GM21528 (cell line): ENCODE measurements around the gene DPP6.

Experiments used
- ATAC-seq: cut with Tn5 transposase; IDR thresholded peaks from one replicate; pipeline ENCODE4 v1.9.1; 2021; ENCODE audit warnings: mild to moderate bottlenecking, moderate library complexity; ENCODE audit not compliant: unreplicated experiment, low FRiP score

The DPP6 gene

DNA sequence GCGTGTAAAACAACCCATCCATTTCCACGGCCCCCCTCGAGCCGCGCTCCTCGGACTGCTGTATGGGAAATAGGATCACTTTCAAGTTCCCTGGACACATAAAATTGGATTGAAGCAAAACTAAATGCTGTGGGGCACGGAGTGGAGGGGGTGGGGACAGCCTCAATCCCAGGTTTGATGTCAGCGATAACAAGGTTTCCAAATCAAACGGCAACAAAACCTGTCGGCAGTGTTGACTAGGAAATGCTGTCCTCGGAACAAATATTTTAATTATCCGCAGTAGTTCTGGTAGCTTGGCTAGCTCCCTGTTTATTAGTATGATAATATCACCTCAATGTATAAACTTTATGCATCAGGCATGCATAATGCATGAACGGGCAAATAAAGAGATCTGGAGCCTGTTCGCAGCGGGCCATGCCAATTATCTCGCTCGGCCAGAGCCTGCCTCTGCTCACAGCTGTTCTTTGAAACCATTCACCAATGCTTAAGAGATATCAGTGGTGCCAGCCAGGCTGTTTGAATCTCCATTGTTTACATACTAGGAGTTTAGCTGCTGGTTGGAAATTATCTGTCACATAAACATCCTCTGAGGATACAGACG lies 789.6 kb downstream of the DPP6 start:
- no peak for ATAC-seq

- no peak for ATAC-seq
Observed at GRCh38 chr7:154842591-154842990, 790.4 kb downstream of the DPP6 start.

DNA sequence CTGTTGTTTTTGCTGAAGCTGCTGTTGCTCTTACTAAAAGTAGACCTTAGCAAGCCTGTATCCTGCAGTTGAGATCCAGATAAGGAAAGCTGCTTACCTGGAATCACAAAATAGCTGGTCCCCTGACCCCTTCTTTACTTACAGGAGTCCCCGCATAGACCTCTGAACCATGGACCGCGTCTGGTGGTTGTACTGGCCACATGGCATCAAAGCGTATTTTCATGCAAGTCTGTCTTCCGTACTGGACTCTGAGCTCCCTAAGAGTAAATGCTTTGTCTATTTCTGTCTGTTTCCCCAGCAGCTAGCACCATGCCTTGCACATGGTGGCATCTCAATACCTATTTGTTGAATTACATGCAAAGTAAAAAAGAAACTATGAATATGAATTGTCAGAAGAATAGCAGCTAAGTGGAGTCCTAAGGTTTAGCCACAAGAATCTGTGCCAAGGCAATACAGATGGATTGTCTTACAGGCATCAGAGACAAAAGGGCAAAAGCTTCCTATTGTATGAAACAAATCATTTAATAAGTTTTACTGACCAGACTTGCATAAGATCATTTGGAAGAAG lies 791.6 kb downstream of the DPP6 start:
- ATAC-seq = no peak

DNA sequence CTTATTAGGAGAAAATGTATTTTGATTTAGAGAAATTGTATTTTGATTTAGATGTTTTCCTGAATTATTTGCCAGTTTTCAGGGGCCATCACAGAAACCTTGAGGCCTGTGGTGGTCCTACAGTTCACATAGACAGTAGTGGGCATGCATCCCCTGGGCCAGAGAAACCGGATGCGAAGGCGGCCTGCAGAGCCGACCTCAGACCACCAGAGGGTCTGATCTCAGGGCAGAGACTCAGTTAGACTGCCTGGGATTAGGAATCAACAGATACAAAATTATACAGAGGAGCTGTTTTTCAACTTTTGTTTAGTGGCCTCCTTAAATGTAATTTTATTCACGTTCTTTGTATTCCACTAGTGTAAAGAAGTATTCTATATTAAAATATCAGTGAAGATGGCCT lies 792.3 kb downstream of the DPP6 start:
- ATAC-seq = no peak

DNA sequence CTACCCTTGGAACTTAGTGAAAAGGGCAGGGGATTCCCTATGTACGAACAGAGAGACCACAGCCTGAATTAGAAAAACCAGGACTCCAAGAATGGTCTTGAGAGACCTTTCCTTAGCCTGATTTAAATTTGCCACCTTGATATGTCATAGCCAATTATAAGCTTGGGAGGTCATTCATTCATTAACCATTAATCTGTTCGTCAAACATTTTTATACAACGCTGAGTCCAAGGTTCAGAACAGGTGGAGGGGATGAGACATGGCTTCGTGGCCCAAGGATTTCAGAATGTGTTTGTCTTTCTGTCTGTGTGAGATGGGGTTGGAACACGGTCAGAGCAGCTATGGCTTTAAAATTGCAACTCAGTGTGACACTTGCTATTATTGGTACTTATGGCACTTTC lies 792.8 kb downstream of the DPP6 start:
- ATAC-seq = no peak

- no peak for ATAC-seq
Observed at GRCh38 chr7:154848464-154848863, 796.3 kb downstream of the DPP6 start.

DNA sequence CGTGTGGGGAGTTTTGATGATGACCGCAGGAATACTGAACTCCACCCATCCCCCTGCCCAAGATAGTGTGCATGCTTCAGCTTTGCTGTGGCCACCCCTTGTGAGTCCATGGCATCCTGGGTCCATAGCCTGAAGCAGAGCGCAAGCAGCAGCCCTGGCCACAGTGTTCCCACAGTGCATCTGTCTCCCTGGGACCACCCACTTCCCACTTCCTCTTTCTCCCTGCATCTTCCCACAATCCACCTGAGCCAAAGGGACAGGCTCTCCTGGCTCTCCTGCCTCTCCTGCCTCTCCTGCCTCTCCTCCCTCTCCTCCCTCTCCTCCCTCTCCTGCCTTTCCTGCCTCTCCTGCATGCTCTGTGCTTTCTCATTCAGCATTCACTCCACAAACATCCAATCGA lies 800.0 kb downstream of the DPP6 start:
- ATAC-seq = no peak

DNA sequence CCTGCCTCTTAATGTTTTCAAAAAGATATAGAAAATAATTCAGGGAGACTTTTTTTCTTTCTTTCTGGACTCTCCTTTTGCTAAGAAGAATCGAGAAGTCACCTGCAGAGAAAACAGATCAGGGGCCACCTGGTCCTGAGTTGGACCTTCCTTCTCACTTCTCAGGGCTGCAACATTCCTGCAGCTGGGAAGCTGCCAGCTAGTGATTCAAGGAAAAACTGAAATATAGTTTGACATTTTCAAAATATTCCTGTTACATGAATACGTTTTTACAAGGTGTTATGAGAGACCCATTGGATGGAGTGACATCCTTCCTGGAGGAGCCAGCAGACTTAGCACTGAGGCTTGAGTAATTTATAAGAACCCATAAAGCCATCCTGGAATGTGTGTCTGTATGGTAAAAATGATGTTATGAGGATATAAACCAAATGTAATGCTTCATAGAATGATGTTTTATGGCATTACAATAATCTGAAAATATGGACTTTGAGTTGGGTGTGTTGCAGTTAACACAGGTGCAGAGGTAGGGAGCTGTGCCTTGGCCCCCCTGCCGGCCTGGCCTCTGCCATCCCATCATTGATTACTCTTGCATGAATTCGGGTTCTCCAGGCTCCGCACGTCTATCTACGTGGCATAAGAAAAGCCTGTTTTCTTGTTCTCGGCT lies 801.0 kb downstream of the DPP6 start:
- ATAC-seq = no peak

DNA sequence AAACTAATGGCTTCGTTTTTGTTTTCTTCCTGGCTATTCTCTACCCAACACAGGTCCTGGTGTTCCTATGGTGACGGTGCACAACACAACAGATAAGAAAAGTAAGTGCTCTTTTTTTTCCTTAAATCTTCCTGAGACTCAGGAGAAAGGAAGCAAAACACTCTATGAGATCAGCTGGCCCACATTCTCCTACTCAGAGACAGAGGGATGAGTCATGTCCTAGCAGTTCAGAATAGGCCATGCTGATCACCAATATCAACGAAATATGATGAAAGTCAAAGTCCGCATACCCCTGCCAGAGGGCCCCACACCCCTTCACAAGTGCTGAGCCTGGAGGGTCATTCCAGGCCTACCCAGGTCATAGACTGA lies 801.5 kb downstream of the DPP6 start:
- ATAC-seq = no peak

- ATAC-seq = no peak
Observed at GRCh38 chr7:154854836-154855235, 802.6 kb downstream of the DPP6 start.

DNA sequence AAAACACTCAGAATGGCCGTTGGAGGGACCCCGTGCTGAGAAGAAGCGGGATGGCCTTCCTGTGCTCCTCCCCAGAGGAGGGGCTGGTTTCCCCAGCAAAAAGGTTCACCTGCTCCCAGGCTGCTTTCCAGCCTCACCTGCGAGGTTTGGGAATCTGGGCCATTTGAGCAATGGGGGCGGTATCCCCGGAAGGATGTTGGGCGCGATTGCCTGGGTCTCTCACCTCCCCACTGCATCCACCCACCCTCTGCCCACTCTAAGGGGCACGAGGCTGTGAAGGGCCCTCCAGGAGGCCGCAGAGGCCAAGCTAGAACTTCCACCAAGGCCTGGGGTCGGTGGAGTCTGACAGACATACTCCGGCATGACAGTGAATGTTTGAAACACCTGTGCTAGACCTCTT lies 803.2 kb downstream of the DPP6 start:
- ATAC-seq = no peak

GRCh38 chr7:154856733-154857132 lies 804.5 kb downstream of the DPP6 start:
- no peak for ATAC-seq

GRCh38 chr7:154857240-154857639 lies 805.0 kb downstream of the DPP6 start:
- no peak for ATAC-seq

DNA sequence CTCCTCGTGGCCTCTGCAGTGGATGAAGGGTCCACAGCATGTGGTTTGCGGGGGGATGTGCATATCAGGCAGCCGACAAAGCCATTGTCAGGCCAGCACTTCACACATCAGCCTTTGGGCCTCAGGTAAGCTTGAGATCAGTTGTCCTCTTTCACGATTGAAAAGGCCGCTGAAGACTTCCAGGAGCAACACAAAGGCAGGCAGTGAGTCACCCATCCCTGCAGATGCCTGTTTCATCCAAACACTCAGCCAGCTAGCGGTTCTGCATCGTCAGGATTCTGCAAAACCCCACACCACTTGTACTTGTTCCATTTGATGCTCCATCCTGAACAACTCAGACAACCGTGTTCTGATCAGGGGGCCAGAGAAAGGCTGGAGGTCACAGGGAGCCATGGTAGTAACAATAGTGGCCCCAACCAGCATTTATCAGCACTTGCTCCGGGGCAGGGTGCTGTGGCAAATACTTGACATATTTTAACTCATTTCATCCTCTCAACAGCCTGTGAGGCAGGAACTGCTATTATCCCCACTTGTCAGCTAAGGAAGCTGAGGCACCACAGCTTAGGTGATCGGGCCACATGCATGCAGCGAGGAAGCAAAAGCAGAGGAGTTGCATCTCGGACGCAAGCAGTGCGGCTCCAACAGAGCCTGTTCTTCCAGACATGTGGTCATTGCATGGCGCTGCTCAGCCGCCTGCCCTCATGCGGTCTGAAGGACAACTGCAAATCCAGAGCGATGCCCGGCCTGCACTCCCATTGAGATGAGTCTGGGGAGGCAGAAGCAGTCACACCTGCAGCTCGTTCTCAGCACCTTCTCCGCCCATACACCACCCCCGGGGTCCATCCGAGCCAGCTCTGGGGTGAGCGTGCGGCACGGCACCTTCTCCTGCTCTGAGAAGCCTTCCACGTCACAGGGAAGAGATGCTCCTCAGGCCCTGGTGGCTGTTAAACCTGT lies 805.8 kb downstream of the DPP6 start:
- ATAC-seq = no peak

- no peak for ATAC-seq
Observed at GRCh38 chr7:154858836-154859537, 806.8 kb downstream of the DPP6 start.

DNA sequence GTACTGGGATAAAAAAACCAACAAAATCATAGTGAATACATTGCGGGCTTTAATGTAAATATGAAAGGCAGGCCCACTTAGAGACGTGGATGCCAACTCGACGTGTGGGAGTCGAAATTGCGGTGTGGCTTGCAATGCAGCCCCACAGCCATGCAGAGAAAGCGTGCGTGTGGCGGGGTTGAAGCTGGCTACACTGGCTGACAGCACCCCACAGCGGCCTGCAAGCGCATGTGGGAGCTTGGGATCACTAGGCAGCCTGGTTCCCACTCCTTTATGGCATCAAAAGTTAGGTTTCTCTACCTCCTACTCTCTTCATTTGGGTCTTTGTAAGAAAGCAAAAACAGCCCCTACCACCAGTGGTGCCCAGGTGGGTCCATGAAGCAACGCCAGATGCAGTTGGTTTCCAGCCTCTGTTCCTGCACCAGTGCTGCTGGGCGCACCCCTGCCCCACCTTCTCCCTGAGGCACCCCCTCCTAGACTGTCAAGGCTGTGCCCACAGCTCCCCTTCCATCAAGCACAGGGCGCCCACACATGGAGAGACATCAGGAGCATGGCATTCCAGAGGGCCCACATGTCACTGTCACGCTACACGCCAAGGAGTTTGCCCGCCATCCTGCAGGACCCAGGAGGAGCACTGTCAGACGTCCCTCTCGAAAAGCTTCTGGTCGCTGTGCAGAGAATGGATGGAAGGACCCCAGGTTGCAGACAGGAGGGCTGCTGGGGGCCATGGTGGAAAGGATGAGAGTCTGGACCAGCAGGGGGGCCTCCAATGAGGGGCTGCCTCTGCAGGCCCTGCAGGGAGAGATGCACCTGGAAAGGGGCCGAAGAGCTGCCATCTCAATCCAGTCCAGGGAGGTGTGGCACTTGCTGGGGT lies 807.8 kb downstream of the DPP6 start:
- no peak for ATAC-seq

DNA sequence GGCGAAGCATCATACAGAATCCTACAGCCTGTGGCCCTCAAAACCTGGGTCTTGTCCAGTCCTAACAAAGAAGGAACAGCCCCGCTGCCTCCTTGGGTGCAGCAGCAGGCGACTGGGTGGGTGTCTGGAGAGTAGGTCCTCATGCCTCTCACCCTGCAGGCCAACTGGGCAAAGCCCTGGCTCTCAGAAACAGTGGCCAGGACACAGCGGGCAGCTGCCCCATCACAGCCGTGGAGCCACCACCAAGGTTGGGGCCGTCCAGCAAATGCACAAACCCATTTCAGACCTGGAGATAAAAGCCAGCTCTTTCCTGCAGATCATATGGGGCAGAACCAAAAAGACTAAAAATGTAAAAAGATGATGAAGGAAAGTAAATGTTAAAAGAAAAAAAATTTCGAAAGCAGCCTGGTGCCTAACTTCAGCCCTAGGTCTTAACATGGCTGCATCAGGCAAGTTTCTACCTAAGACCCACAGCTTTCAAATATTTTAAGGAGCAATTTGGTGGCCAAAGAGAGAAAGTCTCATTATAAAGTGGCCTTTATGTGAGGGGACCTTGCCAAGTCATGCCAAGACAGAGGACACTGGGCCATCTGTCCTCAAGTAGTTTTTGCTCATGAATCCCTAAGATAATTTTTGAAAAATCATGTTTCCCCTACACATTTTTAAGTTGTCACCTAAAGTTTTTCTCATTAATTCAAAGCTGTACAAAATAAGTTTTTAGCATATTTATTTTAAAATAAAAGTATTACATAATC lies 808.6 kb downstream of the DPP6 start:
- no peak for ATAC-seq

DNA sequence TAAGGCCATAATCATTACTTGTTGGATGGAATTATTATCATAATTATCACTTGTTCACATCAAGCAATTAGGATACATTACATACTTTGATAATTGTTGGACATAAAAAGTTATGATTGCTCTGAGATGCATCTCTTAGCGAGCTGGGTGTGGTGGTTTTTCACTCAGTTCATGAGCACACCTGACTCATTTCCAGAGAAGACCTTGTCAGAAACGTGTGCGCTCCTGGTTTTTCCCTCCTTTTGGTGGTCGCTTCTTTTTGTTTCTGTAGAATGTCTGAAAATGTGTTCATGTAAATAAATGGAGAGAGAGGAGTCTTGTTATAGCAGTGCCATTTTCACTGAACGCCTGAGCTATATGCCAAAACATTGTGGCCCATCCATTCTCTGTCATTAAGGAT lies 809.4 kb downstream of the DPP6 start:
- no peak for ATAC-seq
